HFFc6 (cell line): Measurements from ENCODE around the gene GREB1. TPM values are rescaled to one million over a fixed set of nuclear protein-coding genes. Genes with fewer than 3 reads are reported as not detected.

Experiments
- DNase-seq: peaks from one replicate; pipeline ENCODE4 v3.0.0-alpha.2; 2018
- H3K27ac Mint-ChIP-seq: 2 replicates; pipeline ENCODE4 v1.8.0; 2020; ENCODE audit warnings: mild to moderate bottlenecking, mixed read lengths
- H3K27me3 Mint-ChIP-seq: 2 replicates; pipeline ENCODE4 v1.8.0; 2021; ENCODE audit warnings: mild to moderate bottlenecking, moderate library complexity, mixed read lengths; ENCODE audit not compliant: insufficient read depth
- H3K36me3 Mint-ChIP-seq: 2 replicates; pipeline ENCODE4 v1.8.0; 2021; ENCODE audit warnings: low read depth, mixed read lengths
- H3K4me1 Mint-ChIP-seq: 2 replicates; pipeline ENCODE4 v1.8.0; 2020; ENCODE audit warnings: low read depth, mixed read lengths
- H3K4me3 Mint-ChIP-seq: 2 replicates; pipeline ENCODE4 v1.8.0; 2020; ENCODE audit warnings: mild to moderate bottlenecking, moderate library complexity, mixed read lengths
- H3K9me3 Mint-ChIP-seq: 2 replicates; pipeline ENCODE4 v1.8.0; 2020; ENCODE audit warnings: mild to moderate bottlenecking, mixed read lengths
- CTCF ChIP-seq: fragments of 200-600 bp; sonication (generic); IDR thresholded peaks from 2 replicates; pipeline ENCODE4 v1.5.0; 2021; ENCODE audit warnings: antibody characterized with exemption, mild to moderate bottlenecking
- total RNA-seq, 6 experiments: library from RNA; stranded (reverse); fragmentation: NEBNext Ultra II Directional; extraction: Animal tissue kit (Norgen Biotek cat#: 25700); gene quantifications; 2 replicates in 1 of 6; 3 replicates in 5 of 6; pipeline ENCODE4 v1.2.3, GENCODE V29; 2021

GREB1 gene
- total RNA-seq, 6 experiments from 2014 or later: 0.07 to 0.11 (median 0.09) TPM; not detected in 3

GRCh38 chr2:11677136-11678055 lies 143.6 kb downstream of the GREB1 start:
- Mint-ChIP-seq H3K27me3 (peaks cover 42% of the 10 kb centered on the region), H3K4me3 (no peak overlapping the region), H3K9me3 (no peaks in the 10 kb centered on the region; the same call in 1 of the 2 replicates), H3K4me1 (peaks cover 20% of the 10 kb centered on the region), H3K27ac (no peak overlapping the region), H3K36me3 (no peaks in the 10 kb centered on the region)
- no peak for TF ChIP-seq CTCF
- DNase-seq: no peak

- no peaks in the 10 kb centered on the region; the same call in 1 of the 2 replicates for H3K9me3 Mint-ChIP-seq
- DNase-seq: no peak
- no peaks in the 10 kb centered on the region for H3K36me3 Mint-ChIP-seq
- peaks cover 40% of the 10 kb centered on the region for H3K27me3 Mint-ChIP-seq
- H3K4me1 Mint-ChIP-seq: peaks cover 20% of the 10 kb centered on the region
- TF ChIP-seq CTCF: no peak
- H3K4me3 Mint-ChIP-seq: no peak overlapping the region
- H3K27ac Mint-ChIP-seq: no peak overlapping the region
These were observed 144.6 kb downstream of the GREB1 start for GRCh38 chr2:11678306-11678960.

GRCh38 chr2:11679016-11679415 lies 145.2 kb downstream of the GREB1 start:
- no peak for DNase-seq
- Mint-ChIP-seq H3K4me1 (peaks cover 20% of the 10 kb centered on the region), H3K9me3 (no peaks in the 10 kb centered on the region; the same call in 1 of the 2 replicates), H3K36me3 (no peaks in the 10 kb centered on the region), H3K4me3 (no peak overlapping the region), H3K27ac (no peak overlapping the region), H3K27me3 (peaks cover 41% of the 10 kb centered on the region)
- no peak for TF ChIP-seq CTCF

GRCh38 chr2:11679486-11680181 lies 145.8 kb downstream of the GREB1 start:
- Mint-ChIP-seq H3K4me3 (no peak overlapping the region), H3K36me3 (no peaks in the 10 kb centered on the region), H3K4me1 (peaks cover 20% of the 10 kb centered on the region), H3K27ac (no peak overlapping the region), H3K9me3 (no peaks in the 10 kb centered on the region; the same call in 1 of the 2 replicates), H3K27me3 (peaks cover 43% of the 10 kb centered on the region)
- TF ChIP-seq CTCF: no peak
- DNase-seq: no peak

DNA sequence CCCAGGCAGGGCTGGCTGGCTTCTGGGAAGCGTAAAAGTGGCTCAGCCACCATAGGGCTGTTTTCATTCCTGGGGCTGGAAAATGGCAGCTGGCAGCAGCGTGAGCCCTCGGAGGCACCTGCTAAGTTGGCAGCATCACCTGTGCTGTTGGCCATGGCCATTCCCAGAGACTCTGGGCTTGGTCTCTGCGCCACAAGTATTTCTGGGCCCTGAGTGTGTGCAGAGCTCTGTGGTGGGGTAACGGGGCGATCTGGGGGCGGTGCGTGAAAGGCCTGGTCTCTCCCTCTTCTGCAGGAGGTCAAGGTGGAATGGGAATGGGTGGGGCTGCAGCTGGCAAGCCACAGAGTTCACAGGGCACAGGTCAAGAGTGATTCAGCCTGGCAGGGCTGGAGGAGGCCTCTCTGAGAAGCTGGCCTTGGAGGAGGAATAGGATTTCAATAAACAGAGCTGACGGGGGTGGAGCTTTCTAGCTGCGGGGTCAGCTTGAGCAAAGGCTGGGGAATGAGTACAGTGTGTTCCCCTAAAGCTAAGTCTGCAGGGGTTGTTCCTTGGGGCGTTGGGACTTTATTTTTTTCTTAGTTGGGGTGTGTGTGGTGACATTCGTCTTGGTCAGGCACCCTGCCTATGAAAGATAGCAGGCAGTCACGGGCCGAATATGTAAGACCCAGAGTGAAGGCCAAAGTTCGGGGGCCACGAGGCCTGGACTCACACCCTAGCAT lies 146.5 kb downstream of the GREB1 start:
- TF ChIP-seq CTCF: no peak
- no peaks in the 10 kb centered on the region; the same call in 1 of the 2 replicates for H3K9me3 Mint-ChIP-seq
- peaks cover 45% of the 10 kb centered on the region for H3K27me3 Mint-ChIP-seq
- H3K4me1 Mint-ChIP-seq: peaks cover 20% of the 10 kb centered on the region
- H3K4me3 Mint-ChIP-seq: no peak overlapping the region
- H3K27ac Mint-ChIP-seq: no peak overlapping the region
- H3K36me3 Mint-ChIP-seq: no peaks in the 10 kb centered on the region
- no peak for DNase-seq
